T1000 (cell line): ENCODE measurements around the gene PCSK5.
"Not testable (repeated sequence)": the region's sequence is repeated elsewhere in the genome, so short reads cannot be mapped to it uniquely, and the experiment has no call there.

Experiments used
- DNase-seq: peaks from one replicate; lab custom pipeline; 2025; ENCODE audit warnings: mixed read lengths; lab: John Stamatoyannopoulos, UW

The PCSK5 gene

DNA sequence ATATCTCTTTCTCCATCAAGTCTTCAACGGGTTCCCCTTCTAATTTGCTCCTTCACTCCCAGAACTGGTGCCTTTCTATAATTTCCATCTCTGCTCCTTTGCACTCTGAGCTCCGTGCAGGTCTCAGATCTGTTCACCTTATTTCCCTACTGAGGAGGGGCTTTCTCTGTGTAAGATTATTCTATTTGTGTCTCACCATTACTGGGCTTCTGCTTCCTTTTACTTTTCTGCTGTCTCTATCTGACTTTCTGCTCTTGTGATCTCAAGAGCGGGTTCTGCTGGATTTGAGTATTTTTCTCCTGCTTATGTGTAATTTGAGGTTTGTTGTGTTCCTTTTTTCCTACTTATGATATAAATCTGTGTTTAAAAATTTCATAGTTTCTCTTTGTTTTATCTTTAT, 117.5 kb downstream of the PCSK5 start:
- no peak for DNase-seq

DNA sequence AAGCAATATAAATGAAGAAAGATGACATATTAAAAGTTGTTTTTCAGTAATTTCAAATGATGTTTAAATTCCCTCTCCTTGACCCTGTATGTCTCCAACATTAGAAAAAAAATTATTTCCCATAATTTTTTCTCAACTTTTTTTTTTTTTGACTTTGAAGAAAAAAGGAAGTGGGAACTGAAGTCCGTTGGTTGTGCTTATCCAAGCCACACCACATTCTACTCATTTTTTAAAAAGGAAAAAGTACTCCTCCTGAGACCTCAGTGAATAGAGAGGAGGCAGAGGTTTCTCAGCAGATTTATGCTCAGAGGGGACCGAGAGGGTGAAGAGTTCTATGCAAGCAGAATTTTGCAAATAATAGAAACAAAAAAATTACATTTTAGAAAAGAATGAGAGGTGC, 123.3 kb downstream of the PCSK5 start:
- no peak for DNase-seq

DNA sequence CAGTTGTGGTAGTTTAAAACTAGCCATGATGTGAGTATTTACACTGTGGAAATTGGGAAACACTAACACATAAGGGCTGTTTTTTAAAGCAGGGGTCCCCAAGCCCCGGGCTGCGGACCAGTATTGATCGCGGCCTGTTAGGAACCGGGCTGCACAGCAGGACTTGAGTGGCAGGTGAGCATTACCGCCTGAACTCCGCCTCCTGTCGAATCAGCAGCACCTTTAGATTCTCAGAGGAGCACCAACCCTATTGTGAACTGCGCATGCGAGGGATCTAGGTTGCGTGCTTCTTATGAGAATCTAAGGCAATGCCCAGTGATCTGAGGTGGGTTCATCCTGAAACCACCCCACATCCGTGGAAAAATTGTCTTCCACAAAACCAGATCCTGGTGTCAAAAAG, 127.8 kb downstream of the PCSK5 start:
- DNase-seq: no peak

DNA sequence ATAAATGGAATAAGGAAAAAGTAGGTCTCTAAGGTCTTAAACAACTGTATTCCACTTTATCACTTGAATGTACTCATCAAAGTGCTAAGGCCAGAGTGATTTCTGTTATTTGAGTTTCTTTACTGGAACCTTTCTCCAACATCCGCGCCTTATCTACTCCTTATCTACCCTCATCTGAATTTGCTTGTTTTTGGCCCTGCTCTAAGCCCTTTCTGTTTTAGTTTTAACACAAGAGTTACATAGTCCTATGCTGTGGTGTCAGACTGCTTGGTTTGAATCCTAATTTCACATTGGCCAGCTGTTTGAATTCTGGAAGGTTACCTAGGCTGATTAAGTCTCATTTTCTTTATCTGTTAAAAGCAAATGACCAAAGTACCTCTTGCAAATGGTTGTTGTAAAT, 128.3 kb downstream of the PCSK5 start:
- DNase-seq: no peak

DNA sequence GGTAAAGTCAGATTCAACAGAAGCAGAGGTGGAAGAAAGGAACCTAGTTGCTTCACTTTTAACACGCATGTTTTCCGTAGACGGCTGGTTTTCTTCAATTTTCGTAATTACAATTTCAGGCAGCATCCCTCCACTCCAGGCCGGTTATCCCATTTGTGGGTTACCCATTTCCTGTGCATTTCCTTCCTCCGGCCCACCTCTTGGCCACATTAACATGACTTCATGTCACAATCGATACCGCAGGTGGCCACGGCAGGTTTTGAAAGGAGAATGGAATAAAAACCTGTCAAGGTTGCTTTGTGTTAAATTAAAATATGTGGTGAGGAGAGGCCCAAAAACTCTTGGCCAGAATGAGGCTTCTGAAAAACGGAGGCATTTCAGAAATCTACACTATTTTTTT, 130.2 kb downstream of the PCSK5 start:
- DNase-seq: no peak

DNA sequence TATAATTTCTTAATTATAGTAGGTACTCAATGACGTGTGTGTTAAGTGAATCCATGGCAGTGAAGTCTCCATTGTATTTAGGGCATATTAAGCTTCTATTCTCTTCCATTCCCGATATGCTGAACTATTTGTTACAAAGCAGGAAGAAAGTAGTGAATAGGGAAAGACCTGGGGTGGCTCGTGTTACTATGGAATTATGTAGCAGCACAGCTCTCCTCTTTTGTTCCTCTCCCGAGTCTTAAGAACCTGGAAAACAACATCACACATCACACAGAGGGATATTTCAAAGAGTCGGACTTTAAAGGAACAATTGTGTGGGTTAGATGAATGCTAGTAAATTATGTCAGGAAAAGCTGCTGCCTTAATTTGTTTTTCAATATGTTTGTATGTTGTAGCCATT, 131.8 kb downstream of the PCSK5 start:
- no peak for DNase-seq

DNA sequence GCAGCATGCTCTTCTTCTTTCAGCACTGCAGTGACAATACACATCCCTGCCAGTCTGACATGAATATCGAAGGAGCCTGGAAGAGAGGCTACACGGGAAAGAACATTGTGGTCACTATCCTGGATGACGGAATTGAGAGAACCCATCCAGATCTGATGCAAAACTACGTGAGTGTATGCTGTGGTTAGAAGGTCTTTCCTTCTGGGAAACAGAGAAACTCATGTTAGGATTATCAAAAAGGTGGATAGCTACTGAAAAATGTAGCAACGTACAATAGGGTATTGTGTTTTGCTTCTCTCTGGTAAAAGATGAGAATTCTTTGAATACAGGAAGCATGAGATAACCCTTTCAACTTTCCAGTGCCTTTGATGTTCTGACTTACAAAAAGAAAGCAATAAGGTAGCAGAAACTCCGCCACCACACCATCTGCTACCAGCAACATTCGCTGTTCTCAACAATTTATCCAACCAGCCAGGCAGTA, 133.3 kb downstream of the PCSK5 start:
- no peak for DNase-seq

DNA sequence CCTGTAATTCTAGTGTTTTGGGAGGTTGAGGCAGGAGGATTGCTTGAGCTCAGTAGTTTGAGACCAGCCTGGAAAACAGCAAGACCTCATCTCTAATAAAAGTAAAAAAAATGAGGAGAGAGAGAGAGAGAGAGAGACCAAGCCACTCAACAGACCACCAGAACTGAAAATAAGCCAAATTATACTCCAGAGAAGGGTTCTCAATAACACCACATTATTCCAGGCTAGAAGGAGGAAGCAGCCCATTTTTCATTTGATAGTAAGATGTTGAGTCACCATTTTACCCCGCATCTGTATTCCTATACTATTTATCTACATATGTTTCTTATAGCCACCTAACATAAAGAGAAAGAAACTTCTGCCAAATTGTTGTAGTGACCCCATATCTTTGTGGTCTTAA, 134.8 kb downstream of the PCSK5 start:
- no peak for DNase-seq

DNA sequence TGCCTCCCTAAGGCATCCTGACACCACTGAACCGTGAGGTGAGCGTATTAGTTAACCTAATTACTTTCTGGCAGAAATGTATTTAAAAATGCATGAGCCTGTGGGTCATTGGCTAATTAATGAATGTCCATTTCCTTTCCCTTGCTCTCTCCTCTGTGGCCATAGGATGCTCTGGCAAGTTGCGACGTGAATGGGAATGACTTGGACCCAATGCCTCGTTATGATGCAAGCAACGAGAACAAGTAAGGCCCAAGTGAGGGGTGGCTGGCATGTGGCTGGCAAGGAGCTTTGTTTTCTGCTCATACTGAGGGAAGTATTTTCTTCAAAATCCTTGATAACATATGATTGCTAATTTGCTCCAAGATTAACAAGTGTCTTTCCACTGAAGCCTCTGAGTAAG, 136.3 kb downstream of the PCSK5 start:
- DNase-seq: no peak

DNA sequence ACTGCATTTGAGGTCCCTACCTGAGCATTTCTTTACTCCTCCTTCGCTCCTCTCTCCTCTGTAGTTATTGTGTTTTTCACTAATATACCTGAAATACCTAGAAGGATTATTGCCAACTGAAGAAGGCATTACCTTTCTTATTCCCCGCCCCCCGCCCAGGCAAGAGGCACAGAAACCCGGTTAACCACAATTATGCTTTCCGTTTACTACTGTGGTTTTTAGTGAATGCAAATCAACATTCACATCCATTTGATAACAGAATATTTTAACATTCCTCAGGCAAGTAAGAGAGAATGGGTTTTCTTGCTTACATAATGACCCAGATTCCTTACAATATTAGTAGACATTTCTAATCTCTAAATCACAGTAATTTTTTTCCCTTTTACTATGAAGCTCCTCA, 136.9 kb downstream of the PCSK5 start:
- no peak for DNase-seq

DNA sequence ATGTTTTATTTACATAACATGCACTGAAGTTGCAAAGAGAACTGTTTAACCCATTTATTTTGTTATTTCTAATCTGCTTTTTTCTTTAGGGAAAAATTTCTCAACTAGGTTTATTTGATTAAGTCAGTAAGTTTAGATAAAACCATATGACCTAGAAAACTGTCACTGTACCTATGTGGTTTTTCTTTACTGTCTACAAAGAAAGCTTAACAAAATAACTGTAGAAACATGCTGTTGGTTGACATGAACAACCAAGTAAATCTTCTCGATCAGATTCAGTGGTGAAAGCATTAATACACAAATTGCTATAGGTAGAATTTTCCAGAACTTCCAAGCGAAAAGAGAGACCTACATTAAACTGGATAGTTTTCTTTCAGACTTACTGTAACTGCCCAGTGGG, 137.4 kb downstream of the PCSK5 start:
- DNase-seq: no peak

DNA sequence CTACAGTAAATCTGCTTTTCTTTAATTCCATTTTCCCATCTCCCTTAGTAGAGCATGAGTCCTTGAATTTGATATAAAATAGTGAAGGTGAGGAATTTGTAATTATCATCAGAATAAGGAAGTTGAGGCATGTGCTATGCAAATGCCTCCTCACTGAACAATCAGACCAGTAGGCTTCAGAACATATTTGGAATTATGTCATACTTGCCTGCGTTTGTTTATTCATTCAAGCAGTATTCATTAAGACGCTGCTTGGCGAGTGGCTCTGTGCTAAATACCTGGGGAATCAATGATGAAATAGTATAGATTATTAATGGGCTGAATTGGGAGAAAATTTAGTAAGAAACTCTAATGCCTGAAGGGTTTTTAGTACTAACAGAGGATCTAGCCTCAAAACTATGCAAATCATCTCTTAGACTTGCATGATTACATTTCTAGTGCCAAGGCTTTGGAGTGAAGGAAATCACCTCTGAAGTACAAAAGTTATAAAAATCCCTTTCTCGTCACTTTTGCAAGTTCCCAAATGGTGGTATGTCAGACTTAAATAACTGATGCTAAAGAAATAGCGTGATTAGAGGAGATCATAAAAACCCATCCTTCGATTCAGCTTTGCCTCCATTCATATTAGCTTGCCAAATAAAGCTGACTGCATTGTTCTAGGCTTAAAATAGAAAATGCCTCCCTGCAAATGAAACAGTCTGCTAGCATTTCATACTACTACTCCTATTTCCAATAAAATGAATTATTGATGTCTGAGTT, 141.7 kb downstream of the PCSK5 start:
- no peak for DNase-seq

DNA sequence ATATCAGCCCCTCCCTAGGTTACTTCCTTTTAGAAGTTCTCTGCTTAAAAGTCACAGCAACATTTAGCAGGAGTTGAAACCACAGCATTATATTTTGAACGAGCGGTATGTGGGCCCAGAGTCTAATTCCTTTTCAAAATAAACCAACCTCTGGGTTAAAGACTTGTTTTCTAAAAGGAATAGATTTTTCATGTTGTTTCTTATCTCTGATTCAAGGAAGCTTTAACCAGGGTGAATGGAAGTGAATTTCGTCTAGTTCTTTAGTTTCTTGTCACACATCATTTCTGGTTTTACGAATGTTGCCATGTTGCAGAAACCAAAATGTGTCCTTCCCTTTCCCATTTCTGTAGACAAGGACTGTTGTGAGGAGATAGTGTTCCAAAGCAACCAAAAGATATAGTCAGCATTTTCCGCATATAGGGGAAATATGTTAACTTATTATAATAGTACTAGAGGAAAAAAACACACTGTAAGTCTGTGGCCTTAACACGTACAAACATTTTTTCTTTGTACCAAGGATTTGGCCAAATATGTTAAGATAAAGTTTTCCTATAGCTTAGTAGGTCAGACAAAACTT, 142.4 kb downstream of the PCSK5 start:
- DNase-seq: no peak

DNA sequence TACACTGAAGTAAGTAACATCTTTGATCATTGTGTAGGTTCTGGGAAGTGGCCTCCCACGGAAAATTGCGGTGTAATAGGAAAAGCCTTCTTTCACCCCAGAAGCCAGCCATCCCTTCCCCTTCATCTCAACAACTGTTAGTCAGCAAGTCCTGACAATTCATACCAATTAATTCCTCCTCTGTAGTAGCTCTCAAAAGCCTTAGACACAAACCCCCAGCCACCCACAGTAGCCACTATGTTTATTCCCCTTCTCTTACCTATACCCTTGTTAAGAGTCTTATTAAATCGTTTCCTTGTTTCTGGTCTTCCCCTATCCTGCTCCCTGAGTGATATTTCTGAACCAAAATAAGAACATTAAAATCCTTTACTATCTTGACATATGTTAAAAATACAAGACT, 143.6 kb downstream of the PCSK5 start:
- no peak for DNase-seq

DNA sequence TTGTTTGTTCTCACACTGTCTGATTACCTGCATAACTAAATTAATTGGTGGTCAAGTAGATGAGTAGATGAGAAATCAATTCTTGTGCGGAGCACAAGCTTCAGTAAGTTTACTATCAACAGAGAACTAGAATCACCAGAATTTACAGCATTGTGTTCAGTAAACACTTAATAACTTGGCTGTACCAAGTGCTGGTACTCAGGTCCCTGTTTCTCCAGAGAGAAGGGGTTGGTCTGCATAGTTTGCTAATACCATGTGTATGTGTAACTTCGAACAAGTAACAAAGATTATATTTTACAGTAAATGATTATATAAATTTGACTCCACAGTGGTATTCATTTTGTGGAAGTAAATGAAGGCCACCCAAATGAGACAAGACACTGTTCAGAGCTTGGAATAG, 146.3 kb downstream of the PCSK5 start:
- DNase-seq: no peak

DNA sequence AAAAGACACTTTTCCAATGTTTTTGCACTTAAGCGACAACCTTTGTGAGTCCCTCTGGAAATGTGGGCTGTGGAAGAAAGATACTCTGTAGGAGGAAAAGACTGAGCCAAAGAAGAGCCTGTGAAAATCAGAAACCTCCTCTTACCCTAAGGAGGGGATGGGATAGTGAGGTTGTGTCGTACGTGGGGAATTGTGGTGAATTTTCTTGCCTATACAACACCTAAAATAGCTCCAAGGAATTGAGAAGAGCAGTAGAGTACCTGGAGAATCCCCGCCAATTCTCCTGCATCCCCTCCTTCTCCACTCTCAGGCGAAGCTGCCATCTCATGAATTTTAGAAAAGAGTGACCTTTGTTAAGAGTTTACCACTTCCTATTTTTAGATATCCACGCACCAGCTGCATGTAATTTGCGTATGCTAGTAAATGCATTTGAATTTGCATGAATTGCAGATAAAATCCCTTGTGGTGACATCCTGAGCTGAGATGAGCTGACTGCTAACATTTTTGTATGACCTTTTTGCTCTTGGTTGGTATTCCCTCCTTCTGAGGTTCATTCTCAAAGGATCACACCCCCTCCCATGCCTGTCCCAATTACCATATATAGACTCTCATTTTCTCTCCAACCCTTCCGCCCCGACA, 147.2 kb downstream of the PCSK5 start:
- DNase-seq: no peak

DNA sequence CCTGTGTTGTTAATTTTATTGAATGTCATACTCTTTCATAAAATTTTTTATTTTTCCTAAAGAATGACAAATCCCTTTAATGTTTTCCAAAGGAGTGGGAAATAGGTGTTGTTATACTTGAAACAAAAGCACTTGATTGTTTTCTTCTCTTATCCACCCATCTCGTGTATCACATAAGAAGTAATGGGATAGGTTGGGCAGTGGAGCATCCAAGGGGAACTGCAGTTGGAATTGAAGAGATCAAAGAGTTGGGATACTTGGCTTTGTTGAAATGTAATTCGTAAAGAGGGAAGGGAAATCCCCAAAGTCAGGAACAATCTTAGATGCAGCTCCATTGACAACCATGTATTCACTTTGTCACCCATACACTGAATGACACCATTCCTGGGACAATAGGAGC, 148.0 kb downstream of the PCSK5 start:
- no peak for DNase-seq

DNA sequence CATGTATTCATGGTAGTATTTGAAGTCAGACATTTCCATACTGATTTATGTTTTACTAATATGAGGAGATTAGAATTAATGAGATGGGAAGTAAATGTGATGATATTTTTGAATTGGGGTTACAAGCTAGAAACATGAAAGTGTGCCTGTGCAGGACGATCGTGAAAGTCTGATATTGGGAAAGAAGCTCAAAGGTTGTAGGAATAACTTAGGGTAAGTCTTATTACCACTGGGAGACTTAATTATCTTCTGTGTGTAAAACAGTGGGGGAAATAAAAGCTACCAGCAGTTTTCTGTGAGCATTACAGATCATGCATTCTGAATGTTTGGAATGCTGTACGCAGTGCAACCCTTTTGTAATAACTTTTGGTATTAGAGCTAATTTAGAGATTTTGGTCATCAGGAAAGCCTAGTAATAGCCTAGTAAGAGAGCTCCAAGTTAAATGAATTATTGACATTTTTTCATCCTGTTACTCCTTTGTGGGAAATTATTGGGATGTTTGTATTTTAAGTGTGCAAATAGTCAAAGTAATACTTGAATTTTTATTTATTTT, 153.9 kb downstream of the PCSK5 start:
- DNase-seq: no peak

DNA sequence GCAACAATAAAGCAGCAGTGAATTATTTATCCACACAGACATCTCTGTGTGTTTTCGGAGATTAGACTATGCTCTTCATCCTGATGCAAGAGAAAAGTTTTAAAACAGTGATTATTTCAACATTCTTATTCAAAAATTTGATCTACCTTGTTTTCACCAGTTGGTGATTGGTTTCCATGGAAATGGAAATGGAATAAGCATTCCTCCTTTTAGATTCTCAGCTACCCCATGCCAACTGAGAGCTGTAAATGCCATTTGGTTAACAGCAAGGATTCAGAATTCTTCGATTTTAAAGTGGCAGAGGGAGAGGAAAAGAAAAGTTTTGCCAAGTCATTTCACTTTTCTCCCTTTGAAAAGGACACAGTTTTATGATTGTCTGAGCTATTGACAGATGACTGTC, 154.7 kb downstream of the PCSK5 start:
- DNase-seq: no peak

DNA sequence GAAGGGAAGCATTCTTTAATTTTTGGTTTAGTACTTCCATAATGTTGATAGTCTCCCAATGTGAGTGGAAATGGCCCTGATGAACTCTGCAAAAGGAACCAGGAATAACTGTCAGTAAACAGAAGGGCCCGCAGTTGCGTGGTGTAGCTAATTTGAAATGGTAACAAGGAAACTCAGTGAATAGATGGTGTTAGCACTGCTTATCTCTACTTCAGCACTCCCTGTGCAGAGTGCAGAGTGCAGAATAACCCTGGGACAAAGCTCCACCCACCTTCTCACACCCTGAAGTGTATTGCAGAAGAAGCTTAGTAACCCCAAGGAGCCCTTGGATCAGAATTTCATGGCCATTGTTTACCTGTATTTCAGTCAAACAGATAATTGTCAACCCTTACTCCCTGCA, 158.9 kb downstream of the PCSK5 start:
- DNase-seq: no peak

DNA sequence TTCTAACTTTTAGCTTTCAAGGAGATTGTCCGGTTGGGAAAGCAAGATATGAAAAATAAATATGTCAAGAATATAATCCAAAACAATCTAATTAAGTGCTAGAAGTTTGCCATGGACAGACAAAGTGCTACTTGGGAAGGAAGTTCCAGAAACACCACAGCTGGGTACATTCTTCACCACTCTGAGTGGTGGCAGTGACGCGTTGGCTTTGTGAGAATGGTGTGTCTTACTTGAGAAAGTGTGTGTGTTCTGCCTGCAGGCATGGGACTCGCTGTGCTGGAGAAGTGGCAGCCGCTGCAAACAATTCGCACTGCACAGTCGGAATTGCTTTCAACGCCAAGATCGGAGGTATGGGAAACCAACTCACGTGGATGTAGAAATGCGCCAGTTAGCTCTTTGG, 177.2 kb downstream of the PCSK5 start:
- DNase-seq: no peak

DNA sequence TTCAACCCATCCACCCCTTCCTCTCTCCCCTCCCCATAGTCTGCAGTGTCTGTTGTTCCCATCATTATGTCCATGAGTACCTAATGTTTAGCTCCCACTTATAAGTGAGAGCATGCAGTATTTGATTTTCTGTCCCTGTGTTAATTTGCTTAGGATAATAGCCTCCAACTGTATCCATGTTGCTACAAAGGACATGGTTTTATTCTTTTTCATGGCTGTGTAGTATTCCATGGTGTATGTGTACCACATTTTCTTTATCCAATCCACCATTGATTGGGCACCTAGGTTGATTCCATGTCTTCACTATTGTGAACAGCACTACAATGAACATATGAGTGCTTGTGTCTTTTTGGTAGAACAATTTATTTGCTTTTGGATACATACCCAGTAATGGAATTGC, 187.1 kb downstream of the PCSK5 start:
- no peak for DNase-seq

DNA sequence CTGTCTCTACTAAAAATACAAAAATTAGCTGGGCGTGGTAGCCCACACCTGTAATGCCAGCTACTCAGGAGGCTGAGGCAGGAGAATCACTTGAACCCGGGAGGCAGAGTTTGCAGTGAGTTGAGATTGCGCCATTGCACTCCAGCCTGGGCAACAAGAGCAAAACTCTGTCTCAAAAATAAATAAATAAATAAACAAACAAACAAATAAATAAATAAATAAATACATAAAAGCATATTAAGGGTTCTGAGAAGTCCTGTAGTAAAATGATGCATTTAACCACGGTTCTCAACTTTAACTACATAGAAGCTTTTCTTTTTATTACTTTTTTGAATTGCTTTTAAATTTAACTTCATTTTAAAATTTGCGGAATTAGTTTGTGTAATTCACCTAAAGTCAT, 190.8 kb downstream of the PCSK5 start:
- not testable (repeated sequence) for DNase-seq
